Stimulated activated memory B cell treated with anti-CD40 and anti-IgM and Interleukin-4, amounts not matched to agents 10 μg/mL and 1 μg/mL and 100 μg/mL, for 72 hours (primary cell): ENCODE measurements around the gene ACTR8.
A peak's percentile ranks its signal among the peaks of the same experiment; 100 is the strongest.

Experiments used
- ATAC-seq: fragments of 150-1000 bp; cut with Tn5 transposase; 2 replicates; pipeline ENCODE4 v1.10.0; 2021
- H3K27ac Mint-ChIP-seq: one replicate; pipeline ENCODE4 v1.8.0; 2022; ENCODE audit warnings: mild to moderate bottlenecking, mixed read lengths
- H3K27me3 Mint-ChIP-seq: one replicate; pipeline ENCODE4 v1.8.0; 2022; ENCODE audit warnings: mixed read lengths
- H3K36me3 Mint-ChIP-seq: one replicate; pipeline ENCODE4 v1.8.0; 2022; ENCODE audit warnings: mixed read lengths
- H3K4me1 Mint-ChIP-seq: one replicate; pipeline ENCODE4 v1.8.0; 2022; ENCODE audit warnings: mixed read lengths
- H3K4me3 Mint-ChIP-seq: one replicate; pipeline ENCODE4 v1.8.0; 2022; ENCODE audit warnings: mild to moderate bottlenecking, moderate library complexity, mixed read lengths
- H3K9me3 Mint-ChIP-seq: one replicate; pipeline ENCODE4 v1.8.0; 2022; ENCODE audit warnings: mixed read lengths

Gene ACTR8

GRCh38 chr3:53845881-53846133, 36.1 kb downstream of the ACTR8 start:
- ATAC-seq: no peak
- no peaks in the 10 kb centered on the region for H3K9me3 Mint-ChIP-seq
- peaks cover 41% of the 10 kb centered on the region for H3K4me1 Mint-ChIP-seq
- peak overlapping the region; percentile 66 for H3K4me3 Mint-ChIP-seq
- peaks cover 10% of the 10 kb centered on the region for H3K27me3 Mint-ChIP-seq
- peak overlapping the region; percentile 80 for H3K27ac Mint-ChIP-seq
- H3K36me3 Mint-ChIP-seq: peaks cover 17% of the 10 kb centered on the region

- H3K9me3 Mint-ChIP-seq: no peaks in the 10 kb centered on the region
- H3K27me3 Mint-ChIP-seq: peaks cover 10% of the 10 kb centered on the region
- H3K36me3 Mint-ChIP-seq: peaks cover 20% of the 10 kb centered on the region
- ATAC-seq: no peak
- H3K27ac Mint-ChIP-seq: peak overlapping the region; percentile 80
- H3K4me1 Mint-ChIP-seq: peaks cover 41% of the 10 kb centered on the region
- peak overlapping the region; percentile 66 for H3K4me3 Mint-ChIP-seq
These were observed 36.7 kb downstream of the ACTR8 start for GRCh38 chr3:53845103-53845880.

GRCh38 chr3:53844262-53845102, 37.5 kb downstream of the ACTR8 start:
- no peaks in the 10 kb centered on the region for H3K9me3 Mint-ChIP-seq
- peaks cover 41% of the 10 kb centered on the region for H3K4me1 Mint-ChIP-seq
- H3K36me3 Mint-ChIP-seq: peaks cover 23% of the 10 kb centered on the region
- peak overlapping the region; percentile 66 for H3K4me3 Mint-ChIP-seq
- H3K27me3 Mint-ChIP-seq: peaks cover 10% of the 10 kb centered on the region
- peak; percentile 19 for ATAC-seq
- peak overlapping the region; percentile 80 for H3K27ac Mint-ChIP-seq

GRCh38 chr3:53843195-53844177, 38.5 kb downstream of the ACTR8 start:
- H3K4me3 Mint-ChIP-seq: peak overlapping the region; percentile 66
- H3K4me1 Mint-ChIP-seq: peaks cover 36% of the 10 kb centered on the region
- H3K27me3 Mint-ChIP-seq: peaks cover 3% of the 10 kb centered on the region
- peaks cover 26% of the 10 kb centered on the region for H3K36me3 Mint-ChIP-seq
- peak; percentile 80 for ATAC-seq
- no peaks in the 10 kb centered on the region for H3K9me3 Mint-ChIP-seq
- peak overlapping the region; percentile 80 for H3K27ac Mint-ChIP-seq

GRCh38 chr3:53842436-53843194, 39.3 kb downstream of the ACTR8 start:
- peaks cover 9% of the 10 kb centered on the region for H3K27me3 Mint-ChIP-seq
- H3K4me1 Mint-ChIP-seq: peaks cover 35% of the 10 kb centered on the region
- ATAC-seq: no peak
- H3K9me3 Mint-ChIP-seq: no peaks in the 10 kb centered on the region
- peaks cover 29% of the 10 kb centered on the region for H3K36me3 Mint-ChIP-seq
- H3K4me3 Mint-ChIP-seq: peak overlapping the region; percentile 33
- H3K27ac Mint-ChIP-seq: peak overlapping the region; percentile 80

- no peak overlapping the region for H3K27ac Mint-ChIP-seq
- H3K4me1 Mint-ChIP-seq: peaks cover 35% of the 10 kb centered on the region
- H3K9me3 Mint-ChIP-seq: no peaks in the 10 kb centered on the region
- peaks cover 9% of the 10 kb centered on the region for H3K27me3 Mint-ChIP-seq
- ATAC-seq: no peak
- peaks cover 33% of the 10 kb centered on the region for H3K36me3 Mint-ChIP-seq
- no peak overlapping the region for H3K4me3 Mint-ChIP-seq
These were observed 40.7 kb downstream of the ACTR8 start for GRCh38 chr3:53841296-53841695.

GRCh38 chr3:53837331-53837730, 44.6 kb downstream of the ACTR8 start:
- Mint-ChIP-seq H3K4me1 (peaks cover 2% of the 10 kb centered on the region), H3K4me3 (no peak overlapping the region)
- ATAC-seq: no peak

GRCh38 chr3:53836084-53836872, 45.7 kb downstream of the ACTR8 start:
- Mint-ChIP-seq H3K4me3 (no peak overlapping the region), H3K27me3 (peaks cover 9% of the 10 kb centered on the region), H3K36me3 (peaks cover 64% of the 10 kb centered on the region), H3K27ac (no peak overlapping the region), H3K9me3 (no peaks in the 10 kb centered on the region), H3K4me1 (no peaks in the 10 kb centered on the region)
- ATAC-seq: no peak

More at GRCh38 chr3:53837331-53837730, 44.6 kb downstream of the ACTR8 start:
- no peaks in the 10 kb centered on the region for H3K9me3 Mint-ChIP-seq
- no peak overlapping the region for H3K27ac Mint-ChIP-seq
- H3K27me3 Mint-ChIP-seq: peaks cover 9% of the 10 kb centered on the region
- peaks cover 57% of the 10 kb centered on the region for H3K36me3 Mint-ChIP-seq

GRCh38 chr3:53835257-53835656, 46.7 kb downstream of the ACTR8 start:
- Mint-ChIP-seq H3K4me3 (no peak overlapping the region), H3K36me3 (peaks cover 63% of the 10 kb centered on the region), H3K27ac (no peak overlapping the region), H3K9me3 (no peaks in the 10 kb centered on the region), H3K27me3 (peaks cover 9% of the 10 kb centered on the region), H3K4me1 (no peaks in the 10 kb centered on the region)
- no peak for ATAC-seq

GRCh38 chr3:53834429-53835095, 47.4 kb downstream of the ACTR8 start:
- no peak overlapping the region for H3K4me3 Mint-ChIP-seq
- H3K36me3 Mint-ChIP-seq: peaks cover 63% of the 10 kb centered on the region
- no peak for ATAC-seq
- peaks cover 9% of the 10 kb centered on the region for H3K27me3 Mint-ChIP-seq
- H3K9me3 Mint-ChIP-seq: no peaks in the 10 kb centered on the region
- H3K4me1 Mint-ChIP-seq: no peaks in the 10 kb centered on the region
- H3K27ac Mint-ChIP-seq: no peak overlapping the region

- Mint-ChIP-seq H3K27me3 (peaks cover 9% of the 10 kb centered on the region), H3K4me1 (no peaks in the 10 kb centered on the region), H3K27ac (no peak overlapping the region), H3K9me3 (no peaks in the 10 kb centered on the region), H3K4me3 (no peak overlapping the region), H3K36me3 (peaks cover 61% of the 10 kb centered on the region)
- ATAC-seq: no peak
These were observed 48.3 kb downstream of the ACTR8 start for GRCh38 chr3:53833700-53834099.

- H3K9me3 Mint-ChIP-seq: no peaks in the 10 kb centered on the region
- no peak for ATAC-seq
- peaks cover 61% of the 10 kb centered on the region for H3K36me3 Mint-ChIP-seq
- no peak overlapping the region for H3K27ac Mint-ChIP-seq
- no peaks in the 10 kb centered on the region for H3K4me1 Mint-ChIP-seq
- H3K27me3 Mint-ChIP-seq: peaks cover 5% of the 10 kb centered on the region
- no peak overlapping the region for H3K4me3 Mint-ChIP-seq
These were observed 48.8 kb downstream of the ACTR8 start for GRCh38 chr3:53833053-53833645.

GRCh38 chr3:53830944-53831343, 51.0 kb downstream of the ACTR8 start:
- no peaks in the 10 kb centered on the region for H3K9me3 Mint-ChIP-seq
- peaks cover 68% of the 10 kb centered on the region for H3K36me3 Mint-ChIP-seq
- no peaks in the 10 kb centered on the region for H3K27me3 Mint-ChIP-seq
- no peak for ATAC-seq
- no peak overlapping the region for H3K4me3 Mint-ChIP-seq
- no peak overlapping the region for H3K27ac Mint-ChIP-seq
- H3K4me1 Mint-ChIP-seq: peaks cover 6% of the 10 kb centered on the region
